CD1c-positive myeloid dendritic cell (primary cell): ENCODE data around the gene CCPG1.

ENCODE experiments used
- DNase-seq: peaks from one replicate; pipeline ENCODE4 v3.0.0-alpha.2; 2016; ENCODE audit errors: extremely low spot score

The CCPG1 gene

GRCh38 chr15:55318588-55319494 is 89.3 kb downstream of the CCPG1 start, which contains the start of the genes PIGB and PIGBOS1:
Gene PIGB (plus strand): TSS chr15:55319222. CDS start chr15:55319251, 29 bp downstream.
Gene PIGBOS1 (minus strand): TSS chr15:55319123. CDS start chr15:55317792, 1,331 bp downstream.
- DNase-seq = peak; percentile 87
